DND-41 (cell line): ENCODE data around the gene ZNF586.

Source experiments
- ATAC-seq: fragments of 200-7000 bp; cut with Tn5 transposase; 3 replicates; pipeline ENCODE4 v1.9.1; 2021; ENCODE audit warnings: low read depth; ENCODE audit not compliant: insufficient read depth
- DNase-seq: peaks from one replicate; pipeline ENCODE4 v3.0.0-alpha.2; 2020
- H2AFZ ChIP-seq: 2 replicates; pipeline ENCODE4 v1.6.0; 2012; ENCODE audit warnings: low read depth, low read length
- H3K27ac ChIP-seq: 2 replicates; pipeline ENCODE4 v1.5.1; 2012; ENCODE audit warnings: low read length, inconsistent platforms
- H3K27me3 ChIP-seq: fragments of 200-600 bp; sonication (generic); 2 replicates; pipeline ENCODE4 v1.6.0; 2012; ENCODE audit warnings: low read length, mild to moderate bottlenecking, inconsistent platforms; ENCODE audit not compliant: insufficient read depth, poor library complexity
- H3K36me3 ChIP-seq: 2 replicates; pipeline ENCODE4 v1.5.1; 2012; ENCODE audit warnings: low read length, inconsistent platforms; ENCODE audit not compliant: insufficient read depth
- H3K4me1 ChIP-seq: 2 replicates; pipeline ENCODE4 v1.5.1; 2012; ENCODE audit warnings: mild to moderate bottlenecking, low read length; ENCODE audit not compliant: insufficient read depth
- H3K4me2 ChIP-seq: 2 replicates; pipeline ENCODE4 v1.6.0; 2012; ENCODE audit warnings: mild to moderate bottlenecking, moderate library complexity, low read length, inconsistent platforms; ENCODE audit not compliant: insufficient read depth
- H3K4me3 ChIP-seq, 2 experiments: fragments of 200-600 bp in 1 of 2; shearing (Covaris generic) in 1 of 2; 2 replicates each; pipeline ENCODE4 v1.5.1; 2012 to 2016; ENCODE audit warnings: inconsistent platforms in 2 of 2, low read length in 2 of 2, mild to moderate bottlenecking in 2 of 2, low read depth in 1 of 2, moderate library complexity in 1 of 2
- H3K79me2 ChIP-seq: 2 replicates; pipeline ENCODE4 v1.6.0; 2012; ENCODE audit warnings: low read length, inconsistent platforms; ENCODE audit not compliant: insufficient read depth
- H3K9ac ChIP-seq: 2 replicates; pipeline ENCODE4 v1.6.0; 2012; ENCODE audit warnings: low read depth, mild to moderate bottlenecking, inconsistent platforms, low read length, moderate library complexity
- H3K9me3 ChIP-seq: 2 replicates; pipeline ENCODE4 v1.5.1; 2012; ENCODE audit warnings: low read length, moderate library complexity, mild to moderate bottlenecking, inconsistent platforms; ENCODE audit not compliant: insufficient read depth, severe bottlenecking
- H4K20me1 ChIP-seq: 2 replicates; pipeline ENCODE4 v1.6.0; 2012; ENCODE audit warnings: low read length; ENCODE audit not compliant: insufficient read depth
- EZH2 ChIP-seq: IDR thresholded peaks from 3 replicates; pipeline ENCODE4 v1.6.1; 2012; ENCODE audit warnings: borderline replicate concordance, low read depth, mild to moderate bottlenecking, moderate library complexity, low read length, inconsistent platforms; ENCODE audit not compliant: severe bottlenecking
- TF ChIP-seq, protein P1 (sequence below): IDR thresholded peaks from 2 replicates; pipeline ENCODE4 v1.5.1; 2012; ENCODE audit warnings: borderline replicate concordance, low read length, moderate library complexity, mild to moderate bottlenecking; ENCODE audit not compliant: poor library complexity, severe bottlenecking; ENCODE audit errors: extremely low read depth

Gene ZNF586

DNA sequence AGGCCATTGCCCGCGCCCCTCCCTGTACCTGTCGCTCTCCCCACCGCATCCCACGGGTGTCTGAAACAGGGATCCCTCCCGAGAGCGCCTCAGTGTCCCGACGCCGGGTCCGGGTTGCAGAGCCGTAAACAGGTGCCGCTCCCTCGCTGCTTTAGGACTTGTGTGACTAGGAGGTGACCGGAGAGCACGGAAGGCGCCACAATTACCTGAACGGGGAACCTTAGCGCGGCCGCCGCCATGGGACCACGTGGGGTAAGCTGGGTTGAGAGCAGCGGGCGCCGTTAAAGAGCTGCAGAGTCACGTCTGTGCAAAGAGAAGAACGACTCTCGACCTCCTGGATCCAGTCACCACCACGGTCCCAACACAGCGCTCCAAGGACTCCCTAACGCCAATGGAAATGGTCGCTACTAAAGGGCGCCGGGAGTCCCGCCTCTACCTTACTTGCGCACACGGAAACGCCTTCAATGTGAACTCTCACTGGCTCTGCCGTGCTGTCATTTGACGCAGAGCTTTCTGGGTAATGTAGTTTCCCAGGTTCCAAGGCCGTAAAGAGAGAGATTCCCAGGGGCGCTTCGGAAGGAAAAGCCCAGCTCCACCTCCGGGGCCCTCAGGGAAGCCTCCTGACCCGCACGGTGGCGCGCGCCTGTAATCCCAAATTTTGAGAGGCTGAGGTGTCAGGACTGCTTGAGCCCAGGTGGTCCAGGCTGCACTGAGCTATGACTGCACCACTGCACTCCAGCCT, 45.2 kb downstream of the ZNF586 start, which contains the start of gene ZNF552:
TSS of gene ZNF552 (minus strand) at position 409 of the 742 bp plus-strand sequence. CDS start at position 239, 170 bp downstream.
- Histone ChIP-seq H3K4me1 (peaks cover 39% of the 10 kb centered on the region), H3K9me3 (no peaks in the 10 kb centered on the region), H3K4me2 (peak within 1 kb of the TSS; percentile 91), H2AFZ (peak within 1 kb of the TSS; percentile 82), H3K27me3 (no peaks in the 10 kb centered on the region), H3K9ac (peak within 1 kb of the TSS; percentile 63), H3K36me3 (peaks cover 23% of the 10 kb centered on the region), H3K79me2 (peaks cover 54% of the 10 kb centered on the region), H3K27ac (peak within 1 kb of the TSS; percentile 73), H3K4me3 (peak within 1 kb of the TSS; percentile 68 to 69), H4K20me1 (peaks cover 7% of the 10 kb centered on the region; the same call in 1 of the 2 replicates)
- TF ChIP-seq EZH2: no peak
- TF ChIP-seq, protein P1, sequence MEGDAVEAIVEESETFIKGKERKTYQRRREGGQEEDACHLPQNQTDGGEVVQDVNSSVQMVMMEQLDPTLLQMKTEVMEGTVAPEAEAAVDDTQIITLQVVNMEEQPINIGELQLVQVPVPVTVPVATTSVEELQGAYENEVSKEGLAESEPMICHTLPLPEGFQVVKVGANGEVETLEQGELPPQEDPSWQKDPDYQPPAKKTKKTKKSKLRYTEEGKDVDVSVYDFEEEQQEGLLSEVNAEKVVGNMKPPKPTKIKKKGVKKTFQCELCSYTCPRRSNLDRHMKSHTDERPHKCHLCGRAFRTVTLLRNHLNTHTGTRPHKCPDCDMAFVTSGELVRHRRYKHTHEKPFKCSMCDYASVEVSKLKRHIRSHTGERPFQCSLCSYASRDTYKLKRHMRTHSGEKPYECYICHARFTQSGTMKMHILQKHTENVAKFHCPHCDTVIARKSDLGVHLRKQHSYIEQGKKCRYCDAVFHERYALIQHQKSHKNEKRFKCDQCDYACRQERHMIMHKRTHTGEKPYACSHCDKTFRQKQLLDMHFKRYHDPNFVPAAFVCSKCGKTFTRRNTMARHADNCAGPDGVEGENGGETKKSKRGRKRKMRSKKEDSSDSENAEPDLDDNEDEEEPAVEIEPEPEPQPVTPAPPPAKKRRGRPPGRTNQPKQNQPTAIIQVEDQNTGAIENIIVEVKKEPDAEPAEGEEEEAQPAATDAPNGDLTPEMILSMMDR: no peak
- DNase-seq (peak; percentile 83), ATAC-seq (peak; percentile 86)

DNA sequence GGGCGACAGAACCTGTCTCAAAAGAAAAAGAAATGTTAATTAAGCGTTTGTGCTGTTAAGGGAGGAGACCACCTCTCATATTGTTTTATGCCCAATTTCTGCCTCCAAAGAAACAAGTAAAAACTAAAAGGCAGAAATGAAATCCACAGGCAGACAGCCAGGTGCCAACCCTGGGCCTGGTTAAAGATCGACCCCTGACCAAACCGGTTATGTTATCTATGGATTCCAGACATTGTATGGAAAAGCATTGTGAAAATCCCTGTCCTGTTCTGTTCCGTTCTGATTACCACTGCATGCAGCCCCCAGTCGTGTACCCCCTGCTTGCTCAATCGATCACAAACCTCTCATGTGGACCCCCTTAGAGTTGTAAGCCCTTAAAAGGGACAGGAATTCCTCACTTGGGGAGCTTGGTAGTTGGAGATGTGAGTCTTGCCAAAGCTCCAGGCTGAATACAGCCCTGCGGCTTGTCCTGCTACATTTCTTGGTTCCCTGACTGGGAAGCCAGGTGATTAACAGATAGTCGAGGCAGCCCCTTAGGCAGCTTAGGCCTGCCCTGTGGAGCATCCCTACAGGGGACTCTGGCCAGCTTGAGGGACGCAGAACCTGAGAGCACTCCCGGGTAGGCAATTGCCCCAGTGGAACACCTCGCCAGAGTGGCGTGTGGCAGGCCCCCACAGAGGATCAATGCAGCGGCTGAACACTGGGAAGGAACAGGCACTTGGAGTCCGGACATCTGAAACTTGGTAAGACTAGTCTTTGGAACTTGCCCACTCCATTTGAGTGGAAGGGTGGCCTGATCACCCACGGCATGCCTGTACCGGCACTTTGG, 46.0 kb downstream of the ZNF586 start:
- no peak for ATAC-seq
- TF ChIP-seq EZH2: no peak
- TF ChIP-seq, protein P1: no peak
- no peak for DNase-seq
- Histone ChIP-seq H3K9ac (no peak overlapping the region), H2AFZ (peak overlapping the region; percentile 82; the same call in 1 of the 2 replicates), H3K27me3 (no peaks in the 10 kb centered on the region), H4K20me1 (peaks cover 7% of the 10 kb centered on the region; the same call in 1 of the 2 replicates), H3K4me2 (peak overlapping the region; percentile 91), H3K27ac (0 out of 2 replicates have a peak overlapping the region, but pooled peaks have one; percentile 5), H3K4me1 (peaks cover 44% of the 10 kb centered on the region), H3K4me3 (peak overlapping the region in 1 of 2 experiments; percentile 69; a peak in 2 of 4 replicates), H3K9me3 (no peaks in the 10 kb centered on the region), H3K36me3 (peaks cover 15% of the 10 kb centered on the region), H3K79me2 (peaks cover 54% of the 10 kb centered on the region)

DNA sequence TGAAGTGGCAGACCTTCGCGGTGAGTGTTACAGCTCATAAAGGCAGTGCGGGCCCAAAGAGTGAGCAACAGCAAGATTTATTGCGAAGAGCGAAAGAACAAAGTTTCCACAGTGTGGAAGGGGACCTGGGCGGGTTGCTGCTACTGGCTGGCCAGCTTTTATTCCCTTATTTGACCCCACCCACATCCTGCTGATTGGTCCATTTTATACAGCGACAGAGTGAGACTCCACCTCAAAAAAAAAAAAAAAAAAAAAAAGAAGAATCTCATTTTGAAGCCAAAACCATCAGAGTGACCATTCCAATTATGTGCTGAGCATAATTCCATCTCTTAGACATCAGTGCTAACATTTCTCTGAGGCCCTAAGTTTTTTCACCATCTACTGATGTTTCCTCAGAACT, 47.2 kb downstream of the ZNF586 start:
- ATAC-seq: no peak
- Histone ChIP-seq H3K36me3 (peaks cover 20% of the 10 kb centered on the region), H3K4me1 (peaks cover 51% of the 10 kb centered on the region), H2AFZ (no peak overlapping the region), H3K9ac (no peak overlapping the region), H3K27ac (no peak overlapping the region), H3K9me3 (no peaks in the 10 kb centered on the region), H3K27me3 (no peaks in the 10 kb centered on the region), H3K4me2 (no peak overlapping the region), H3K79me2 (peaks cover 60% of the 10 kb centered on the region), H4K20me1 (peaks cover 12% of the 10 kb centered on the region; the same call in 1 of the 2 replicates), H3K4me3 (no peak overlapping the region)
- TF ChIP-seq, protein P1: no peak
- TF ChIP-seq EZH2: no peak
- DNase-seq: no peak
